ENCODE results near the gene FOXO3B.
"Not testable (repeated sequence)": the region's sequence is repeated elsewhere in the genome, so short reads cannot be mapped to it uniquely, and the experiment has no call there.

DNA sequence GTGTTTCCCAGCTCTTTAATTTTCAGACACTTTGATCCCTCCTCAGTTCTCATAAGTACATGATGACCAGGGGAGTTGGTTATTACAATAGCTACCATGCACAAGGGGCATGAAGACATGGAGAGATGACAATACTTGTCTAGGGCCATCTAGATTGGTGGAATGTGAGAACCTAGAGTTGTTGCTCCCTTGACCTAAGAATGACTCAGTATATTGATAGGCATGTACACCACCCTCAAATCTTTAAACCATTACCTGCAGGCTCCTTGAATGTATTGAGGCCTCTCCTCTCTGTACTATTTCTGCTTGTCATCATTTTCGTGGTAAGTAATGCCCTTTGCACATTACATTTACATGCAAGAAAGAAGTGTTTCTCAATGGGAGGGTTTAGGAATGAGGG is 41.4 kb upstream of the FOXO3B start:
- TF ChIP-seq FOXM1 (CRISPR knock-in tag; IDR thresholded peaks at IDR 0.05); POLR2AphosphoS5 (IDR thresholded peaks at IDR 0.05; ENCODE audit: low read depth, low read length); EP300 (IDR thresholded peaks at IDR 0.05; ENCODE audit: low read depth in 2 of 2, low read length in 2 of 2); EP300 (CRISPR knock-in tag; IDR thresholded peaks at IDR 0.05; ENCODE audit: borderline replicate concordance); NFIC (IDR thresholded peaks at IDR 0.05; ENCODE audit: low read length); RFX1 (IDR thresholded peaks at IDR 0.05); TBP (CRISPR knock-in tag; IDR thresholded peaks at IDR 0.05); ZNF777 (CRISPR knock-in tag; IDR thresholded peaks at IDR 0.05): not testable (repeated sequence)
- TF ChIP-seq, protein P1, sequence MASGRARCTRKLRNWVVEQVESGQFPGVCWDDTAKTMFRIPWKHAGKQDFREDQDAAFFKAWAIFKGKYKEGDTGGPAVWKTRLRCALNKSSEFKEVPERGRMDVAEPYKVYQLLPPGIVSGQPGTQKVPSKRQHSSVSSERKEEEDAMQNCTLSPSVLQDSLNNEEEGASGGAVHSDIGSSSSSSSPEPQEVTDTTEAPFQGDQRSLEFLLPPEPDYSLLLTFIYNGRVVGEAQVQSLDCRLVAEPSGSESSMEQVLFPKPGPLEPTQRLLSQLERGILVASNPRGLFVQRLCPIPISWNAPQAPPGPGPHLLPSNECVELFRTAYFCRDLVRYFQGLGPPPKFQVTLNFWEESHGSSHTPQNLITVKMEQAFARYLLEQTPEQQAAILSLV (CRISPR knock-in tag; IDR thresholded peaks at IDR 0.05; ENCODE audit: borderline replicate concordance), result not testable (repeated sequence)

All from HepG2 (cell line).